Large intestine (tissue), 12 donors: ENCODE data around the gene MMP7. TPM values are rescaled to one million over a fixed set of nuclear protein-coding genes. Genes with fewer than 3 reads are reported as not detected.

ENCODE experiments used
- DNase-seq, 2 donors: peaks; one replicate each; pipeline versions ENCODE4 v3.0.0 to v3.0.0-alpha.2; 2013
- H3K27ac ChIP-seq: one replicate; pipeline ENCODE4 v1.5.1; 2013; ENCODE audit warnings: low read length
- H3K27me3 ChIP-seq: 2 replicates; pipeline ENCODE4 v1.6.1; 2013; ENCODE audit warnings: low read length; ENCODE audit not compliant: control insufficient read depth, insufficient read depth
- H3K36me3 ChIP-seq: 2 replicates; pipeline ENCODE4 v1.6.1; 2013; ENCODE audit warnings: low read length; ENCODE audit not compliant: control insufficient read depth, insufficient read depth
- H3K4me1 ChIP-seq: one replicate; pipeline ENCODE4 v1.6.1; 2013; ENCODE audit warnings: low read length; ENCODE audit not compliant: control insufficient read depth, insufficient read depth
- H3K4me3 ChIP-seq: one replicate; pipeline ENCODE4 v1.5.1; 2013; ENCODE audit warnings: low read length
- H3K9me3 ChIP-seq: one replicate; pipeline ENCODE4 v1.6.1; 2013; ENCODE audit warnings: mild to moderate bottlenecking, low read depth, low read length, moderate library complexity; ENCODE audit not compliant: control insufficient read depth
- WGBS: methylation state at CpG from one replicate; pipeline ENCODE4 v1.1.5; 2013; ENCODE audit warnings: low lambda C conversion rate; ENCODE audit not compliant: insufficient coverage; 5-methylcytosine and 5-hydroxymethylcytosine counted together
- long read RNA-seq, 11 donors: transcript quantifications; one replicate each; lab custom pipeline, GENCODE V29; 2026
- polyA plus RNA-seq: library from polyadenylated mRNA; unstranded; fragments of 120-200 nt; gene quantifications from one replicate; pipeline ENCODE4 v1.2.1, GENCODE V29; 2013

The MMP7 gene
- not detected for polyA plus RNA-seq
- long read RNA-seq, donor 1, result 0 reads
- long read RNA-seq, donor 2, result 0 reads
- long read RNA-seq, donor 3, result 0 reads
- long read RNA-seq, donor 4, result 0 reads
- long read RNA-seq, donor 5, result 0 reads
- long read RNA-seq, donor 6, partial matches to known transcripts, result 0 of 1 reads
- long read RNA-seq, donor 6, other reads (novel, unspliced or antisense), result 0 of 1 reads
- long read RNA-seq, donor 7, result 0 reads
- long read RNA-seq, donor 8, result 0 reads
- long read RNA-seq, donor 9, result 0 reads
- long read RNA-seq, donor 10, result 0 reads
- long read RNA-seq, donor 11, partial matches to known transcripts, result 0 of 1 reads
- long read RNA-seq, donor 11, other reads (novel, unspliced or antisense), result 0 of 1 reads

GRCh38 chr11:102530558-102530957 lies at the start of gene MMP7:
MMP7 (minus strand) TSS chr11:102530747; CDS start chr11:102530700, 47 bp downstream.
- Histone ChIP-seq H3K9me3 (no peaks in the 10 kb centered on the region), H3K27ac (no peak within 1 kb of the TSS), H3K4me3 (no peak within 1 kb of the TSS), H3K4me1 (no peaks in the 10 kb centered on the region), H3K27me3 (no peaks in the 10 kb centered on the region), H3K36me3 (no peaks in the 10 kb centered on the region)
- 80% methylated on average over 1 of the region's 8 CpGs for WGBS
- no peak for DNase-seq

- H3K4me3 ChIP-seq, result no peak overlapping the region
- no peaks in the 10 kb centered on the region for H3K4me1 ChIP-seq
- no peak for DNase-seq
- H3K27me3 ChIP-seq, result no peaks in the 10 kb centered on the region
- no peaks in the 10 kb centered on the region for H3K36me3 ChIP-seq
- H3K9me3 ChIP-seq, result no peaks in the 10 kb centered on the region
- H3K27ac ChIP-seq, result no peak overlapping the region
- WGBS, result 100% methylated on average over 1 of the region's 2 CpGs
Measured at GRCh38 chr11:102577723-102578122, 47.2 kb upstream of the MMP7 start.

- Histone ChIP-seq H3K4me1 (no peaks in the 10 kb centered on the region), H3K4me3 (no peak overlapping the region), H3K36me3 (no peaks in the 10 kb centered on the region), H3K27me3 (no peaks in the 10 kb centered on the region), H3K27ac (no peak overlapping the region), H3K9me3 (no peaks in the 10 kb centered on the region)
- DNase-seq, result no peak
Measured at GRCh38 chr11:102577182-102577581, 46.6 kb upstream of the MMP7 start.

GRCh38 chr11:102576350-102576749 lies 45.8 kb upstream of the MMP7 start:
- Histone ChIP-seq H3K36me3 (no peaks in the 10 kb centered on the region), H3K27me3 (no peaks in the 10 kb centered on the region), H3K27ac (no peak overlapping the region), H3K9me3 (no peaks in the 10 kb centered on the region), H3K4me1 (no peaks in the 10 kb centered on the region), H3K4me3 (no peak overlapping the region)
- 72% methylated on average over 3 of the region's 3 CpGs for WGBS
- no peak for DNase-seq

- no peak for DNase-seq
- Histone ChIP-seq H3K9me3 (no peaks in the 10 kb centered on the region), H3K27me3 (peaks cover 4% of the 10 kb centered on the region), H3K36me3 (no peaks in the 10 kb centered on the region), H3K27ac (no peak overlapping the region), H3K4me1 (no peaks in the 10 kb centered on the region), H3K4me3 (no peak overlapping the region)
- no CpG with 5 or more reads among the region's 2 CpGs for WGBS
Measured at GRCh38 chr11:102575012-102575411, 44.5 kb upstream of the MMP7 start.

GRCh38 chr11:102573851-102574250 lies 43.3 kb upstream of the MMP7 start:
- peaks cover 4% of the 10 kb centered on the region for H3K27me3 ChIP-seq
- WGBS, result no CpG with 5 or more reads among the region's 2 CpGs

GRCh38 chr11:102572554-102573220 lies 42.1 kb upstream of the MMP7 start:
- WGBS, result no CpG with 5 or more reads among the region's 2 CpGs
- no peak for DNase-seq
- Histone ChIP-seq H3K27ac (no peak overlapping the region), H3K9me3 (no peaks in the 10 kb centered on the region), H3K27me3 (peaks cover 4% of the 10 kb centered on the region), H3K36me3 (no peaks in the 10 kb centered on the region), H3K4me1 (no peaks in the 10 kb centered on the region), H3K4me3 (no peak overlapping the region)

More at GRCh38 chr11:102573851-102574250, 43.3 kb upstream of the MMP7 start:
- H3K36me3 ChIP-seq, result no peaks in the 10 kb centered on the region
- no peak overlapping the region for H3K4me3 ChIP-seq
- H3K27ac ChIP-seq, result no peak overlapping the region
- no peaks in the 10 kb centered on the region for H3K9me3 ChIP-seq
- no peaks in the 10 kb centered on the region for H3K4me1 ChIP-seq
- DNase-seq, result peak in 1 of 2 donors; percentile 51

GRCh38 chr11:102568851-102569250 lies 38.3 kb upstream of the MMP7 start:
- Histone ChIP-seq H3K9me3 (peaks cover 5% of the 10 kb centered on the region), H3K4me1 (no peaks in the 10 kb centered on the region), H3K27me3 (peaks cover 4% of the 10 kb centered on the region), H3K27ac (no peak overlapping the region), H3K4me3 (no peak overlapping the region), H3K36me3 (no peaks in the 10 kb centered on the region)
- WGBS, result no CpG with 5 or more reads among the region's 3 CpGs
- no peak for DNase-seq

- H3K9me3 ChIP-seq, result peaks cover 5% of the 10 kb centered on the region
- WGBS, result no CpG with 5 or more reads among the region's 1 CpG
- no peak overlapping the region for H3K27ac ChIP-seq
- no peaks in the 10 kb centered on the region for H3K4me1 ChIP-seq
- H3K4me3 ChIP-seq, result no peak overlapping the region
- no peak for DNase-seq
- H3K36me3 ChIP-seq, result no peaks in the 10 kb centered on the region
- H3K27me3 ChIP-seq, result peaks cover 7% of the 10 kb centered on the region
Measured at GRCh38 chr11:102566112-102566511, 35.6 kb upstream of the MMP7 start.

- Histone ChIP-seq H3K4me3 (no peak overlapping the region), H3K27me3 (peaks cover 3% of the 10 kb centered on the region), H3K27ac (no peak overlapping the region), H3K9me3 (peaks cover 5% of the 10 kb centered on the region), H3K4me1 (no peaks in the 10 kb centered on the region), H3K36me3 (no peaks in the 10 kb centered on the region)
- peak; percentile 45 to 73 for DNase-seq
- WGBS, result 100% methylated on average over 1 of the region's 2 CpGs
Measured at GRCh38 chr11:102564110-102564509, 33.6 kb upstream of the MMP7 start.

GRCh38 chr11:102561636-102562035 lies 31.1 kb upstream of the MMP7 start:
- Histone ChIP-seq H3K27me3 (peaks cover 4% of the 10 kb centered on the region), H3K9me3 (peaks cover 5% of the 10 kb centered on the region), H3K4me3 (no peak overlapping the region), H3K4me1 (no peaks in the 10 kb centered on the region), H3K36me3 (no peaks in the 10 kb centered on the region), H3K27ac (no peak overlapping the region)
- no peak for DNase-seq
